ENCODE measurements around the gene CHAT.

Gene CHAT

DNA sequence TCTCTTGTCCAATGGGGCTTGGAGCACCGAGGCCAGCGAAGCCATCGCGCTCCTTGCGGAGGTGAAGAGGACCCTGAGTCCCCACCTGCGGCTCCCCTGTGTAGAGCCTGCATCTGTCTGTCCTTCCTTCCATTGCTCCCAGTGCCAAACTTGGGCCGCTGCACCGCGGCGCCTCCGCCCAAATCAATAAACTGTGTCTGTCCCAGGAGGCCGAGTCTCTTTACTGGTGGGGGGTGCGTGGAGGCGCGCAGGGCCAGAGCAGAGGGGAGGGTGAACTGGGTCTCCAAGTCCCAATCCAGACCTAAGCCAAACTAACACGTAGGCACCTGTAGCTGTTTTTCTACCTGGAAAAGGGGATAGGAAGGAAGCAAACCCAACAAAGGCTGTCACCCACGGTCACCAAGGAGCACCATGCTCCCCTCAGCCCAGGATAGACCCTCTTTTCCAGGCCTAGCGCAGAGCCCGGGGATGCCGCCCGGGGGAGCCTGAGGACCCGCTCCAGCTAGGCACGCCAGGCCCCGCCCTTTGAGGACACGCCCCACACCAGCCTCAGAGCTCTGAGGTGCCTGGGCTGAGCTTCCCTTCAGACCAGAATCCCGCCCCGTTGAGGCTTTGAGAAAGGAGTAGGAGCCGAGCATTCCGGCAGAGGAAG is 1.2 kb upstream of the CHAT start:
- H3K4me2 ChIP-seq (ENCODE audit: low read length) = no peak overlapping the region
- H3K9me2 ChIP-seq (replicated peaks; ENCODE audit: control insufficient read depth, low read length) = no peaks in the 10 kb centered on the region
- H3K36me3 ChIP-seq (ENCODE audit: control insufficient read depth, low read length) = no peaks in the 10 kb centered on the region
- H3F3A ChIP-seq (ENCODE audit: control insufficient read depth, insufficient read depth) = no peaks in the 10 kb centered on the region
- H3K9me3 ChIP-seq (ENCODE audit: control insufficient read depth, insufficient read depth, low read length) = no peaks in the 10 kb centered on the region; the same call in 1 of the 2 replicates
- H3K4me1 ChIP-seq (ENCODE audit: control insufficient read depth, low read length) = no peaks in the 10 kb centered on the region
- H3K4me3 ChIP-seq (ENCODE audit: low read length) = no peak overlapping the region
- H3K27me3 ChIP-seq (ENCODE audit: control insufficient read depth, low read length) = no peaks in the 10 kb centered on the region
- no peak for TF ChIP-seq EZH2phosphoT487 (IDR thresholded peaks at IDR 0.05; ENCODE audit: borderline replicate concordance, low read length)
- TF ChIP-seq, protein P1, sequence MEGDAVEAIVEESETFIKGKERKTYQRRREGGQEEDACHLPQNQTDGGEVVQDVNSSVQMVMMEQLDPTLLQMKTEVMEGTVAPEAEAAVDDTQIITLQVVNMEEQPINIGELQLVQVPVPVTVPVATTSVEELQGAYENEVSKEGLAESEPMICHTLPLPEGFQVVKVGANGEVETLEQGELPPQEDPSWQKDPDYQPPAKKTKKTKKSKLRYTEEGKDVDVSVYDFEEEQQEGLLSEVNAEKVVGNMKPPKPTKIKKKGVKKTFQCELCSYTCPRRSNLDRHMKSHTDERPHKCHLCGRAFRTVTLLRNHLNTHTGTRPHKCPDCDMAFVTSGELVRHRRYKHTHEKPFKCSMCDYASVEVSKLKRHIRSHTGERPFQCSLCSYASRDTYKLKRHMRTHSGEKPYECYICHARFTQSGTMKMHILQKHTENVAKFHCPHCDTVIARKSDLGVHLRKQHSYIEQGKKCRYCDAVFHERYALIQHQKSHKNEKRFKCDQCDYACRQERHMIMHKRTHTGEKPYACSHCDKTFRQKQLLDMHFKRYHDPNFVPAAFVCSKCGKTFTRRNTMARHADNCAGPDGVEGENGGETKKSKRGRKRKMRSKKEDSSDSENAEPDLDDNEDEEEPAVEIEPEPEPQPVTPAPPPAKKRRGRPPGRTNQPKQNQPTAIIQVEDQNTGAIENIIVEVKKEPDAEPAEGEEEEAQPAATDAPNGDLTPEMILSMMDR (IDR thresholded peaks at IDR 0.05; ENCODE audit: low read depth, low read length, poor library complexity, severe bottlenecking) = no peak
- no peaks in the 10 kb centered on the region for H3K79me2 ChIP-seq (ENCODE audit: control insufficient read depth, low read length)
- no peak overlapping the region for H3K27ac ChIP-seq (ENCODE audit: low read depth, low read length)
- no peaks in the 10 kb centered on the region for H4K20me1 ChIP-seq (ENCODE audit: control insufficient read depth, insufficient read depth, low read depth, low read length)

GRCh38 chr10:49613165-49613881 is 514 bp upstream of the CHAT start:
- Histone ChIP-seq H3F3A (ENCODE audit: control insufficient read depth, insufficient read depth) (no peaks in the 10 kb centered on the region), H3K27ac (ENCODE audit: low read depth, low read length) (no peak overlapping the region), H3K4me1 (ENCODE audit: control insufficient read depth, low read length) (no peaks in the 10 kb centered on the region), H3K4me2 (ENCODE audit: low read length) (no peak overlapping the region), H3K4me3 (ENCODE audit: low read length) (no peak overlapping the region), H4K20me1 (ENCODE audit: control insufficient read depth, insufficient read depth, low read depth, low read length) (no peaks in the 10 kb centered on the region), H3K27me3 (ENCODE audit: control insufficient read depth, low read length) (no peaks in the 10 kb centered on the region), H3K79me2 (ENCODE audit: control insufficient read depth, low read length) (no peaks in the 10 kb centered on the region), H3K9me3 (ENCODE audit: control insufficient read depth, insufficient read depth, low read length) (no peaks in the 10 kb centered on the region; the same call in 1 of the 2 replicates), H3K36me3 (ENCODE audit: control insufficient read depth, low read length) (no peaks in the 10 kb centered on the region), H3K9me2 (replicated peaks; ENCODE audit: control insufficient read depth, low read length) (no peaks in the 10 kb centered on the region)
- TF ChIP-seq EZH2phosphoT487 (IDR thresholded peaks at IDR 0.05; ENCODE audit: borderline replicate concordance, low read length) = no peak
- TF ChIP-seq, protein P1 (IDR thresholded peaks at IDR 0.05; ENCODE audit: low read depth, low read length, poor library complexity, severe bottlenecking) = no peak

- no peaks in the 10 kb centered on the region for H3K36me3 ChIP-seq (ENCODE audit: control insufficient read depth, low read length)
- H3K4me1 ChIP-seq (ENCODE audit: control insufficient read depth, low read length) = no peaks in the 10 kb centered on the region
- TF ChIP-seq, protein P1 (IDR thresholded peaks at IDR 0.05; ENCODE audit: low read depth, low read length, poor library complexity, severe bottlenecking) = no peak
- no peak for TF ChIP-seq EZH2phosphoT487 (IDR thresholded peaks at IDR 0.05; ENCODE audit: borderline replicate concordance, low read length)
- no peak overlapping the region for H3K27ac ChIP-seq (ENCODE audit: low read depth, low read length)
- H3K9me3 ChIP-seq (ENCODE audit: control insufficient read depth, insufficient read depth, low read length) = no peaks in the 10 kb centered on the region; the same call in 1 of the 2 replicates
- H3K79me2 ChIP-seq (ENCODE audit: control insufficient read depth, low read length) = no peaks in the 10 kb centered on the region
- no peaks in the 10 kb centered on the region for H3F3A ChIP-seq (ENCODE audit: control insufficient read depth, insufficient read depth)
- no peaks in the 10 kb centered on the region for H3K27me3 ChIP-seq (ENCODE audit: control insufficient read depth, low read length)
- H3K9me2 ChIP-seq (replicated peaks; ENCODE audit: control insufficient read depth, low read length) = no peaks in the 10 kb centered on the region
- no peak overlapping the region for H3K4me3 ChIP-seq (ENCODE audit: low read length)
- no peaks in the 10 kb centered on the region for H4K20me1 ChIP-seq (ENCODE audit: control insufficient read depth, insufficient read depth, low read depth, low read length)
- no peak overlapping the region for H3K4me2 ChIP-seq (ENCODE audit: low read length)
Observed at GRCh38 chr10:49614242-49615198, 683 bp downstream of the CHAT start.
